Heart left ventricle (tissue), 13 donors: ENCODE measurements around the gene DUSP11.

Source experiments
- POLR2A ChIP-seq, 2 donors: fragments of 450-650 bp; IDR thresholded peaks; one replicate each; pipeline ENCODE4 v1.6.1; 2017; ENCODE audit warnings: antibody characterized with exemption in 2 of 2, mild to moderate bottlenecking in 2 of 2, moderate library complexity in 2 of 2
- TF ChIP-seq, protein P1 (sequence below), 12 donors: fragments of 200-600 bp; sonication (generic) in 4 of 12; IDR thresholded peaks; one replicate each; pipeline versions ENCODE4 v1.5.0 to v1.8.0; 2018 to 2022; ENCODE audit warnings: antibody characterized with exemption in 12 of 12, mild to moderate bottlenecking in 5 of 12
- donor health status: ischemic (EF 13 %, LVEDD 7.1; RV severe dilation, severe dysfunction).
- donor health status: DM: no; HTN: yes; CAD: no.
- donor health status: DM: no; HTN: no; CAD: no.
- donor health status: ischemic (EF 25% LVEDD 6.9; RV normal size, moderate dysfunction).
- donor health status: ischemic (EF 25% LVEDD 5.7; RV mildly dilated, moderate dysfunction).
- donor health status: ischemic (EF 35%, LVEDD 5.7; RV mildly dilated, moderate dysfunction).
- donor health status: nonischemic (EF 11% LVEDD 7.7; RV severe dilation, severe dysfunction).
- donor health status: DM: yes; HTN: yes; CAD: no.
- donor health status: PGD.
- donor health status: ischemic (EF 29% LVEDD 5.4; RV normal size, mild dysfunction).
- donor health status: nonischemic (EF 23%, LVEDD 6.1; RV moderate dilation, normal function).

DNA sequence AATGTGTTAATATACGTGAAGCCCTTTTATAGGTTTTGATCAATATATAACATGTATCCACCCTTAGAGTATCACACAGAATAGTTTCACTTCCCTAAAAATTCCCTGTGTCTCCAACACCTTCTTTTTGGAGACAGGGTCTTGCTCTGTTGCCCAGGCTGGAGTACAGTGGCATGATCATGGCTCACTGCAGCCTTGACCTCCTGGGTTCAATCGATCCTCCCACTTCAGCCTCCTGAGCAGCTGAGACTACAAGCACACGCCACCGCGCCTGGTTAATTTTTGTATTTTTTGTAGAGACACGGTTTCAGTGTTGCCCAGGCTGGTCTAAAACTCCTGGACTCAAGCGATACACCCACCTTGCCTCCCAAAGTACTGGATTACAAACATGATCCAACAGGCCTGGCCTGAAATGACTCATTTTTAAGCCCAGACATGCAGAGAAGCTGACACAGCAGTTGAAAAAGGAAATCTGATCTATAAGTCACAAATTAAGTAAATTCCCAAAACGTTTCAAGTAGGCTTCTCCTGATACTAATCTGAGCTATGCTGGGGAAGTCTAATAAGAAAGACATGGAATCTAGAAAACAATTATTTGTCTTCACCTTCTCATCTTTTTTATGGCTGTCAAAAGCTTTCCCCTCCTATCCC is 2.9 kb downstream of the DUSP11 start:
- TF ChIP-seq POLR2A (IDR thresholded peaks at IDR 0.05) = no peak
- TF ChIP-seq, protein P1, sequence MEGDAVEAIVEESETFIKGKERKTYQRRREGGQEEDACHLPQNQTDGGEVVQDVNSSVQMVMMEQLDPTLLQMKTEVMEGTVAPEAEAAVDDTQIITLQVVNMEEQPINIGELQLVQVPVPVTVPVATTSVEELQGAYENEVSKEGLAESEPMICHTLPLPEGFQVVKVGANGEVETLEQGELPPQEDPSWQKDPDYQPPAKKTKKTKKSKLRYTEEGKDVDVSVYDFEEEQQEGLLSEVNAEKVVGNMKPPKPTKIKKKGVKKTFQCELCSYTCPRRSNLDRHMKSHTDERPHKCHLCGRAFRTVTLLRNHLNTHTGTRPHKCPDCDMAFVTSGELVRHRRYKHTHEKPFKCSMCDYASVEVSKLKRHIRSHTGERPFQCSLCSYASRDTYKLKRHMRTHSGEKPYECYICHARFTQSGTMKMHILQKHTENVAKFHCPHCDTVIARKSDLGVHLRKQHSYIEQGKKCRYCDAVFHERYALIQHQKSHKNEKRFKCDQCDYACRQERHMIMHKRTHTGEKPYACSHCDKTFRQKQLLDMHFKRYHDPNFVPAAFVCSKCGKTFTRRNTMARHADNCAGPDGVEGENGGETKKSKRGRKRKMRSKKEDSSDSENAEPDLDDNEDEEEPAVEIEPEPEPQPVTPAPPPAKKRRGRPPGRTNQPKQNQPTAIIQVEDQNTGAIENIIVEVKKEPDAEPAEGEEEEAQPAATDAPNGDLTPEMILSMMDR (IDR thresholded peaks at IDR 0.05) = no peak
